Endodermal cell (in vitro differentiated cells): ENCODE data around the gene ARID2. TPM values are rescaled to one million over a fixed set of nuclear protein-coding genes. Genes with fewer than 3 reads are reported as not detected.

Source experiments
- DNase-seq: peaks from one replicate; pipeline ENCODE4 v3.0.0-alpha.2; 2017
- H3K27ac ChIP-seq: 2 replicates; pipeline ENCODE4 v1.5.1; 2013; ENCODE audit warnings: mild to moderate bottlenecking, low read depth, low read length, moderate library complexity
- H3K27me3 ChIP-seq: 2 replicates; pipeline ENCODE4 v1.6.1; 2013; ENCODE audit warnings: mild to moderate bottlenecking, low read length, moderate library complexity; ENCODE audit not compliant: insufficient read depth, control insufficient read depth, poor library complexity, severe bottlenecking
- H3K36me3 ChIP-seq: 2 replicates; pipeline ENCODE4 v1.7.0; 2013; ENCODE audit warnings: mild to moderate bottlenecking, low read length, moderate library complexity; ENCODE audit not compliant: control insufficient read depth, insufficient read depth
- H3K4me1 ChIP-seq: one replicate; pipeline ENCODE4 v1.7.0; 2013; ENCODE audit warnings: low read length; ENCODE audit not compliant: control insufficient read depth, insufficient read depth
- H3K4me3 ChIP-seq: 2 replicates; pipeline ENCODE4 v1.5.1; 2013; ENCODE audit warnings: mild to moderate bottlenecking, low read length, moderate library complexity
- H3K9ac ChIP-seq: 2 replicates; pipeline ENCODE4 v1.6.1; 2013; ENCODE audit warnings: mild to moderate bottlenecking, low read length, moderate library complexity; ENCODE audit not compliant: poor library complexity, severe bottlenecking; ENCODE audit errors: extremely low read depth
- H3K9me3 ChIP-seq: 2 replicates; pipeline ENCODE4 v1.6.1; 2013; ENCODE audit warnings: mild to moderate bottlenecking, low read length, moderate library complexity; ENCODE audit not compliant: control insufficient read depth
- H3K27ac Mint-ChIP-seq: 2 replicates; pipeline ENCODE4 v1.8.0; 2020; ENCODE audit warnings: mixed read lengths
- H3K27me3 Mint-ChIP-seq: 2 replicates; pipeline ENCODE4 v1.8.0; 2021; ENCODE audit warnings: mild to moderate bottlenecking, mixed read lengths; ENCODE audit not compliant: insufficient read depth
- H3K36me3 Mint-ChIP-seq: 2 replicates; pipeline ENCODE4 v1.8.0; 2020; ENCODE audit warnings: low read depth, mixed read lengths
- H3K4me1 Mint-ChIP-seq: 2 replicates; pipeline ENCODE4 v1.8.0; 2020; ENCODE audit warnings: mixed read lengths
- H3K4me3 Mint-ChIP-seq: 2 replicates; pipeline ENCODE4 v1.8.0; 2020; ENCODE audit warnings: mild to moderate bottlenecking, moderate library complexity, mixed read lengths
- H3K9me3 Mint-ChIP-seq: 2 replicates; pipeline ENCODE4 v1.8.0; 2020; ENCODE audit warnings: mild to moderate bottlenecking, mixed read lengths
- CTCF ChIP-seq: fragments of 200-600 bp; sonication (generic); conservative IDR thresholded peaks from 2 replicates; pipeline ENCODE4 v1.5.0; 2021; ENCODE audit warnings: antibody characterized with exemption, mild to moderate bottlenecking
- WGBS, 2 experiments: methylation state at CpG; one replicate each; pipeline versions ENCODE4 v1.1.5 to v1.1.7; 2013; ENCODE audit warnings: missing lambda C conversion rate in 2 of 2, mixed read lengths in 1 of 2; ENCODE audit not compliant: insufficient coverage in 1 of 2, insufficient read length in 1 of 2; 5-methylcytosine and 5-hydroxymethylcytosine counted together
- total RNA-seq, 2 donors: library from RNA; stranded (reverse); fragmentation: NEBNext Ultra II Directional in 1 of 2; extraction: Animal tissue kit (Norgen Biotek cat#: 25700) in 1 of 2; gene quantifications; 2 replicates in 1 of 2; 3 replicates in 1 of 2; pipeline ENCODE4 v1.2.1, GENCODE V29; 2021

Gene ARID2
- total RNA-seq, 2 donors from 2014 or later: 54.0 to 58.1 TPM

- peaks cover 15% of the 10 kb centered on the region for H3K9me3 Mint-ChIP-seq
- H3K36me3 ChIP-seq: peaks cover 26% of the 10 kb centered on the region
- peaks cover 41% of the 10 kb centered on the region for H3K36me3 Mint-ChIP-seq
Observed at GRCh38 chr12:45743247-45743646, 13.7 kb downstream of the ARID2 start.

GRCh38 chr12:45745861-45746277 lies 16.4 kb downstream of the ARID2 start:
- Mint-ChIP-seq H3K9me3 (peaks cover 13% of the 10 kb centered on the region), H3K27me3 (no peaks in the 10 kb centered on the region), H3K4me1 (peaks cover 3% of the 10 kb centered on the region), H3K4me3 (no peak overlapping the region), H3K36me3 (peaks cover 38% of the 10 kb centered on the region), H3K27ac (no peak overlapping the region)
- TF ChIP-seq CTCF: peak; percentile 54
- Histone ChIP-seq H3K27me3 (no peaks in the 10 kb centered on the region), H3K9ac (no peak overlapping the region), H3K9me3 (peaks cover 20% of the 10 kb centered on the region), H3K4me1 (no peaks in the 10 kb centered on the region), H3K36me3 (peaks cover 23% of the 10 kb centered on the region), H3K27ac (no peak overlapping the region), H3K4me3 (no peak overlapping the region)
- no peak for DNase-seq
- whole genome bisulfite sequencing, 2 experiments: no CpG with 5 or more reads among the region's 1 CpG

More at GRCh38 chr12:45743247-45743646, 13.7 kb downstream of the ARID2 start:
- Mint-ChIP-seq H3K27me3 (no peaks in the 10 kb centered on the region), H3K4me3 (no peak overlapping the region), H3K4me1 (no peaks in the 10 kb centered on the region), H3K27ac (no peak overlapping the region)
- TF ChIP-seq CTCF: no peak
- Histone ChIP-seq H3K4me1 (no peaks in the 10 kb centered on the region), H3K9me3 (peaks cover 25% of the 10 kb centered on the region), H3K4me3 (no peak overlapping the region), H3K9ac (no peak overlapping the region), H3K27ac (no peak overlapping the region), H3K27me3 (no peaks in the 10 kb centered on the region)
- DNase-seq: no peak
- WGBS, 2 experiments: 93 to 96% methylated on average over 2 of the region's 2 CpGs

GRCh38 chr12:45756666-45757065 lies 27.2 kb downstream of the ARID2 start:
- no peak overlapping the region for H3K27ac ChIP-seq
- H3K27me3 Mint-ChIP-seq: no peaks in the 10 kb centered on the region

More at GRCh38 chr12:45756666-45757065, 27.2 kb downstream of the ARID2 start:
- no peaks in the 10 kb centered on the region for H3K27me3 ChIP-seq
- 96 to 100% methylated on average over 3 of the region's 3 CpGs for WGBS, 2 experiments
- no peaks in the 10 kb centered on the region for H3K36me3 ChIP-seq
- DNase-seq: peak; percentile 48
- peaks cover 15% of the 10 kb centered on the region for H3K36me3 Mint-ChIP-seq
- H3K27ac Mint-ChIP-seq: peak overlapping the region; percentile 22
- no peaks in the 10 kb centered on the region for H3K9me3 Mint-ChIP-seq
- peaks cover 33% of the 10 kb centered on the region for H3K4me1 Mint-ChIP-seq
- no peak overlapping the region for H3K4me3 ChIP-seq
- no peaks in the 10 kb centered on the region for H3K9me3 ChIP-seq
- no peaks in the 10 kb centered on the region for H3K4me1 ChIP-seq
- H3K4me3 Mint-ChIP-seq: no peak overlapping the region
- H3K9ac ChIP-seq: no peak overlapping the region
- TF ChIP-seq CTCF: no peak
